Measurements from ENCODE around the gene TMEM171. TPM values are rescaled to one million over a fixed set of nuclear protein-coding genes. Genes with fewer than 3 reads are reported as not detected.

Gene TMEM171
- total RNA-seq, 1 donor from 2014 or later: 1.0 TPM

DNA sequence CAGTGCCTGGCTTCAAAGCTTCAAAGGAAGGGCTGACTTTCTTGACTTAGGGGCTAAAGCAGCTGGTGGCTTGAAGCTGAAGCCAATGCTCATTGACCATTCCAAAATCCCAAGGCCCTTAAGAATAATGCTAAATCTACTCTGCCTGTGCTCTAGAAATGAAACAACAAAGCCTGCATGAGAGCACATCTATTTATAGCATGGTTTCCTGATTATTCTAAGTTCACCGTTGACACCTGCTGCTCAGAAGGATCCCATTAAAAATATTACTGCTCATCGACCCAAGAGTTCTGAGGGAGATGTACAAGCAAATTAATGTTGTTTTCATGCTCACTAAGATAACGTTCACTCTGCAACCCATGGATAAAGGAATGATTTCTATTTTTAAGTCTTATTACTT lies 59.4 kb downstream of the TMEM171 start:
- intact Hi-C loops (cut with DNase I): no loop called here
- no peak for ATAC-seq
- DNase-seq (ENCODE audit: low spot score): no peak

DNA sequence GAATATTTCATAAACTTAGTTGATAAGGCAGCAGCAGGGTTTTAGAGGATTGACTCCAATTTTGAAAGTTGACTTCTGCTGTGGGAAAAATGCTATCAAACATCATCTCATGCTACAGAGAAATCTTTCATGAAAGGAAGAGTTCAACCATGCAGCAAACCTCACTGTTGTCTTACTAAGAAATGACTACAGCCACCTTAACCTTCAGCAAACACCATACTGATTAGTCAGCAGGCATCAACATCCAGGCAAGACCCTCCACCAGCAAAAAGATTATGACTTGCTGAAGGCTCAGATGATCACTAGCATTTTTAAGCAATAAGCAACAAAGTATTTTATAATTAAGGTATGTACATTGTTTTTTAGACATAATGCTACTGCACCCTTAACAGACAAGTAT lies 60.2 kb downstream of the TMEM171 start:
- DNase-seq (ENCODE audit: low spot score) (no peak), ATAC-seq (no peak)
- intact Hi-C loops (cut with DNase I): no loop called here

Other genes with a start within 250 kb of the TMEM171 start
- gene FCHO2, start 164.5 kb upstream of the TMEM171 start, total RNA-seq: 50.7 TPM
- not detected for gene TMEM174, start 52.6 kb downstream of the TMEM171 start, total RNA-seq